ENCODE measurements around the gene ZNF839. TPM values are rescaled to one million over a fixed set of nuclear protein-coding genes. Genes with fewer than 3 reads are reported as not detected.

The ZNF839 gene
- total and polyA plus RNA-seq, 2 donors (not counting 1 experiment from before 2014, with no cell fraction given) = 6.6 to 8.8 TPM

GRCh38 chr14:102304611-102305506 is 14.7 kb upstream of the ZNF839 start, which contains the start of gene MOK:
Gene MOK, minus strand, starts transcription at chr14:102305164. Its CDS starts 196 bp downstream, at chr14:102304968.
- no peak for TF ChIP-seq EZH2 (IDR thresholded peaks at IDR 0.05; ENCODE audit: low read length, missing control alignments)
- TF ChIP-seq CTCF (conservative IDR thresholded peaks at IDR 0.05 in 1 of 2, IDR thresholded peaks at IDR 0.05 in 1 of 2; ENCODE audit: low read depth in 1 of 2, low read length in 2 of 2) = no peak
- Histone ChIP-seq H2AFZ (ENCODE audit: low read length) (peak within 1 kb of the TSS; percentile 96), H3K79me2 (ENCODE audit: control insufficient read depth, insufficient read depth, low read length) (no peaks in the 10 kb centered on the region), H3K36me3 (ENCODE audit: control insufficient read depth, insufficient read depth, low read length) (no peaks in the 10 kb centered on the region), H3K27ac (ENCODE audit: insufficient read depth, low read length) (peak within 1 kb of the TSS; percentile 90), H3K9ac (ENCODE audit: insufficient read depth, low read length) (peak within 1 kb of the TSS; percentile 88), H3K4me3 (replicated peaks in 1 of 4; ENCODE audit: control extremely low read depth in 1 of 4, insufficient read depth in 1 of 4, low read depth in 3 of 4, low read length in 4 of 4) (peak within 1 kb of the TSS; percentile 76 to 87 (median 82)), H3K4me2 (ENCODE audit: extremely low read depth, insufficient read depth, low read length) (peak within 1 kb of the TSS; percentile 77), H4K20me1 (ENCODE audit: control insufficient read depth, extremely low read depth, insufficient read depth, low read length) (no peaks in the 10 kb centered on the region), H3K27me3 (ENCODE audit: control insufficient read depth, insufficient read depth, low read length) (no peaks in the 10 kb centered on the region), H3K9me3 (ENCODE audit: control insufficient read depth, insufficient read depth, low read depth, low read length) (no peaks in the 10 kb centered on the region), H3K4me1 (ENCODE audit: control insufficient read depth, extremely low read depth, insufficient read depth, low read length) (peaks cover 2% of the 10 kb centered on the region)
- DNase-seq (ENCODE audit: low read depth in 2 of 2) = peak; percentile 91 to 94

- peak; percentile 75 to 82 for DNase-seq (ENCODE audit: low read depth in 2 of 2)
- Histone ChIP-seq H3K9me3 (ENCODE audit: control insufficient read depth, insufficient read depth, low read depth, low read length) (no peaks in the 10 kb centered on the region), H3K27me3 (ENCODE audit: control insufficient read depth, insufficient read depth, low read length) (no peaks in the 10 kb centered on the region), H2AFZ (ENCODE audit: low read length) (peak overlapping the region; percentile 77), H3K27ac (ENCODE audit: insufficient read depth, low read length) (no peak overlapping the region), H4K20me1 (ENCODE audit: control insufficient read depth, extremely low read depth, insufficient read depth, low read length) (no peaks in the 10 kb centered on the region), H3K79me2 (ENCODE audit: control insufficient read depth, insufficient read depth, low read length) (no peaks in the 10 kb centered on the region), H3K4me1 (ENCODE audit: control insufficient read depth, extremely low read depth, insufficient read depth, low read length) (peaks cover 9% of the 10 kb centered on the region), H3K4me2 (ENCODE audit: extremely low read depth, insufficient read depth, low read length) (peak overlapping the region; percentile 89), H3K9ac (ENCODE audit: insufficient read depth, low read length) (no peak overlapping the region), H3K36me3 (ENCODE audit: control insufficient read depth, insufficient read depth, low read length) (no peaks in the 10 kb centered on the region), H3K4me3 (replicated peaks in 1 of 4; ENCODE audit: control extremely low read depth in 1 of 4, insufficient read depth in 1 of 4, low read depth in 3 of 4, low read length in 4 of 4) (peak overlapping the region; percentile 49 to 71 (median 58))
- TF ChIP-seq CTCF (conservative IDR thresholded peaks at IDR 0.05 in 1 of 2, IDR thresholded peaks at IDR 0.05 in 1 of 2; ENCODE audit: low read depth in 1 of 2, low read length in 2 of 2) (peak; percentile 69 to 82), EZH2 (IDR thresholded peaks at IDR 0.05; ENCODE audit: low read length, missing control alignments) (no peak)
These were observed 5.1 kb upstream of the ZNF839 start for GRCh38 chr14:102314242-102315011.

- DNase-seq (ENCODE audit: low read depth in 2 of 2) = peak in 1 of 2 donors; percentile 44
- Histone ChIP-seq H2AFZ (ENCODE audit: low read length) (no peak overlapping the region), H4K20me1 (ENCODE audit: control insufficient read depth, extremely low read depth, insufficient read depth, low read length) (no peaks in the 10 kb centered on the region), H3K4me2 (ENCODE audit: extremely low read depth, insufficient read depth, low read length) (no peak overlapping the region), H3K36me3 (ENCODE audit: control insufficient read depth, insufficient read depth, low read length) (no peaks in the 10 kb centered on the region), H3K4me1 (ENCODE audit: control insufficient read depth, extremely low read depth, insufficient read depth, low read length) (peaks cover 9% of the 10 kb centered on the region), H3K9me3 (ENCODE audit: control insufficient read depth, insufficient read depth, low read depth, low read length) (no peaks in the 10 kb centered on the region), H3K4me3 (replicated peaks in 1 of 4; ENCODE audit: control extremely low read depth in 1 of 4, insufficient read depth in 1 of 4, low read depth in 3 of 4, low read length in 4 of 4) (no peak overlapping the region), H3K79me2 (ENCODE audit: control insufficient read depth, insufficient read depth, low read length) (no peaks in the 10 kb centered on the region), H3K27ac (ENCODE audit: insufficient read depth, low read length) (no peak overlapping the region), H3K9ac (ENCODE audit: insufficient read depth, low read length) (no peak overlapping the region), H3K27me3 (ENCODE audit: control insufficient read depth, insufficient read depth, low read length) (no peaks in the 10 kb centered on the region)
- TF ChIP-seq EZH2 (IDR thresholded peaks at IDR 0.05; ENCODE audit: low read length, missing control alignments) (no peak), CTCF (conservative IDR thresholded peaks at IDR 0.05 in 1 of 2, IDR thresholded peaks at IDR 0.05 in 1 of 2; ENCODE audit: low read depth in 1 of 2, low read length in 2 of 2) (no peak)
These were observed 4.4 kb upstream of the ZNF839 start for GRCh38 chr14:102315121-102315520.
